GM23338 (cell line): Measurements from ENCODE around the gene SCGB2B2. TPM values are rescaled to one million over a fixed set of nuclear protein-coding genes. Genes with fewer than 3 reads are reported as not detected.

Experiments
- ATAC-seq: fragments of 200-7000 bp; cut with Tn5 transposase; 3 replicates; pipeline ENCODE4 v1.9.1; 2020
- DNase-seq: peaks from one replicate; pipeline ENCODE4 v3.0.0-alpha.2; 2015; ENCODE audit warnings: low spot score
- H2AFZ ChIP-seq: fragments of 200-600 bp; sonication (generic); 2 replicates; pipeline ENCODE4 v1.8.0; 2016; ENCODE audit warnings: antibody characterized with exemption, mild to moderate bottlenecking, moderate library complexity
- H3F3A ChIP-seq: fragments of 200-600 bp; sonication (generic); replicated peaks from 2 replicates; pipeline ENCODE4 v1.8.0; 2017; ENCODE audit warnings: antibody characterized with exemption, mixed run types, low read depth
- H3K27ac ChIP-seq: fragments of 200-600 bp; sonication (generic); 2 replicates; pipeline ENCODE4 v1.6.1; 2016; ENCODE audit warnings: low read depth
- H3K27me3 ChIP-seq: fragments of 200-600 bp; sonication (generic); 2 replicates; pipeline ENCODE4 v1.8.0; 2016; ENCODE audit warnings: mild to moderate bottlenecking, mixed run types, moderate library complexity; ENCODE audit not compliant: insufficient read depth
- H3K36me3 ChIP-seq: fragments of 200-600 bp; sonication (generic); 2 replicates; pipeline ENCODE4 v1.8.0; 2016; ENCODE audit warnings: mild to moderate bottlenecking; ENCODE audit not compliant: insufficient read depth
- H3K4me1 ChIP-seq: fragments of 200-600 bp; sonication (generic); 2 replicates; pipeline ENCODE4 v1.8.0; 2016; ENCODE audit warnings: mild to moderate bottlenecking, moderate library complexity; ENCODE audit not compliant: insufficient read depth
- H3K4me2 ChIP-seq: fragments of 200-600 bp; sonication (generic); 2 replicates; pipeline ENCODE4 v1.7.1; 2017; ENCODE audit warnings: mixed run types
- H3K4me3 ChIP-seq: fragments of 200-600 bp; sonication (generic); 2 replicates; pipeline ENCODE4 v1.6.1; 2016; ENCODE audit warnings: mixed run types
- H3K79me2 ChIP-seq: fragments of 200-600 bp; sonication (generic); replicated peaks from 2 replicates; pipeline ENCODE4 v1.8.0; 2017; ENCODE audit warnings: mild to moderate bottlenecking; ENCODE audit not compliant: insufficient read depth
- H3K9me2 ChIP-seq: fragments of 200-600 bp; sonication (generic); 2 replicates; pipeline ENCODE4 v1.8.0; 2017; ENCODE audit not compliant: insufficient read depth
- H4K20me1 ChIP-seq: fragments of 200-600 bp; sonication (generic); replicated peaks from 2 replicates; pipeline ENCODE4 v1.8.0; 2017; ENCODE audit warnings: mild to moderate bottlenecking; ENCODE audit not compliant: insufficient read depth
- H3K27ac Mint-ChIP-seq: 2 replicates; pipeline ENCODE4 v1.8.0; 2020; ENCODE audit warnings: inconsistent platforms, mild to moderate bottlenecking, moderate library complexity, mixed read lengths
- H3K27me3 Mint-ChIP-seq: 3 replicates; pipeline ENCODE4 v1.8.0; 2022; ENCODE audit warnings: low read depth, mild to moderate bottlenecking, moderate library complexity, mixed read lengths, inconsistent platforms; ENCODE audit not compliant: insufficient read depth, poor library complexity
- H3K36me3 Mint-ChIP-seq: 3 replicates; pipeline ENCODE4 v1.8.0; 2021; ENCODE audit warnings: low read depth, mild to moderate bottlenecking, inconsistent platforms, moderate library complexity, mixed read lengths
- H3K4me1 Mint-ChIP-seq: 3 replicates; pipeline ENCODE4 v1.8.0; 2020; ENCODE audit warnings: mild to moderate bottlenecking, inconsistent platforms, mixed read lengths
- H3K4me3 Mint-ChIP-seq: 3 replicates; pipeline ENCODE4 v1.8.0; 2021; ENCODE audit warnings: moderate library complexity, mild to moderate bottlenecking, inconsistent platforms, mixed read lengths
- H3K9me3 Mint-ChIP-seq: 3 replicates; pipeline ENCODE4 v1.8.0; 2020; ENCODE audit warnings: moderate library complexity, mild to moderate bottlenecking, inconsistent platforms, mixed read lengths
- ETS1 ChIP-seq: IDR thresholded peaks from 2 replicates; pipeline ENCODE4 v1.6.1; 2016; ENCODE audit warnings: antibody characterized with exemption
- EZH2 ChIP-seq: fragments of 200-600 bp; sonication (generic); IDR thresholded peaks from one replicate; pipeline ENCODE4 v1.8.0; 2017; ENCODE audit warnings: antibody characterized with exemption, mild to moderate bottlenecking, low read depth; ENCODE audit not compliant: unreplicated experiment
- JUNB ChIP-seq: IDR thresholded peaks from one replicate; pipeline ENCODE4 v1.6.1; 2016; ENCODE audit warnings: antibody characterized with exemption; ENCODE audit not compliant: unreplicated experiment
- NANOG ChIP-seq: IDR thresholded peaks from 2 replicates; pipeline ENCODE4 v1.6.1; 2016; ENCODE audit warnings: antibody characterized with exemption, borderline replicate concordance
- ZNF331 ChIP-seq: fragments of 250-450 bp; sonication (Bioruptor Pico); IDR thresholded peaks from 2 replicates; pipeline ENCODE4 v1.5.0; 2020; ENCODE audit warnings: low read depth, mild to moderate bottlenecking, moderate library complexity
- polyA plus RNA-seq: library from polyadenylated mRNA; unstranded; fragments of >200 nt; fragmentation: Nextera tagmentation; extraction: Ambion mirVana; gene quantifications from 2 replicates; pipeline ENCODE4 v1.2.1, GENCODE V29; 2016
- total RNA-seq: library from RNA; depleted of rRNA; stranded (reverse); fragments of >200 nt; shearing (Covaris generic); gene quantifications from 2 replicates; pipeline ENCODE4 v1.2.3, GENCODE V29; 2014
- TF ChIP-seq, protein P1 (sequence below), 2 experiments: fragments of 200-600 bp in 1 of 2; sonication (generic) in 1 of 2; conservative IDR thresholded peaks; 2 replicates each; pipeline versions ENCODE4 v1.5.1 to v1.6.1; 2016 to 2017; ENCODE audit warnings: antibody characterized with exemption in 2 of 2, low read depth in 2 of 2, mild to moderate bottlenecking in 2 of 2, moderate library complexity in 1 of 2
- TF ChIP-seq, protein P2 (sequence below): fragments of 250-450 bp; sonication (Bioruptor Pico); IDR thresholded peaks from 2 replicates; pipeline ENCODE4 v1.5.0; 2020; ENCODE audit warnings: mild to moderate bottlenecking, moderate library complexity
- TF ChIP-seq, protein P3 (sequence below): IDR thresholded peaks from one replicate; pipeline ENCODE4 v1.6.1; 2018; ENCODE audit warnings: antibody characterized with exemption; ENCODE audit not compliant: unreplicated experiment

The SCGB2B2 gene
- total and polyA plus RNA-seq, 2 experiments from 2014 or later: 0.28 TPM; not detected in 1

DNA sequence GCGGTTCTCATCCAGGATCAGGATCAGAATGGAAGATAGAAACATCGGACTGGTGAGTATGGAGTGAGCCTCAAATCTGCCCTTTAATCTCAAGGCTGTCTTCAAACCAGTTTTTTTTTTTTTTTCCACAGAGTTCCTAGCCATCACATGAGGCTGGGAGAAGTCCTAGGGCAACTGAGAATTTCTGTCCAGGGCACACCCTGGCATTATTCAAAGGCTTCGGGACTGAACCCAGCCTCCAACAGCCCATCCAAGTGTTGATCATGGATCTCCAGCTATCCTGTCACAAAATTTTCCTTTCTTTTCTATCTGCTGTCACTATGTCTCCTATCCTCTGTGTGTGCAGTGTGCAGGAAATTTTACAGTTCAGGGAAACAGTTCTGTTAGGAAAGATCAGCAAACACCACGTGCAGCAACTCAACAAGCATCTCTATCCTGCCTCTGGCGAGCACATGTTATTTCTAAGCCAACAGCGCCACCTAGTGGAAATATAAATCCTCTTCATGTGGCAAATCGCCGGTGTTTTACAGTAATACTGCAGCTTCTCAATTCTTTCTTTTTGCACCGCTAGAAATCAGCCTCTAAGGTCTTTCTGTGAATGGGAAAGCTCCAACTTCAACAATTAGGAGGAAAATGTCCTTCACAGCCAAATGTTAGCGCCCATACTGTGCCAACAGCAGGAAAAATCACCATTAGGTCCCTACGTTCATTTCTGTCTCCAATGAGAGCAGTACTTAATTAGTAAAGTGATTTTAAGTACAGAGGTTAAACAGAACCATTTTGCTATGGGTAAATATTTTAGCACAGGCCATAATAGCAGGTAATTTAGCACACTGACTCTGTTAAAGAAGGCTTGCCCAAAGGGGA lies 35.7 kb upstream of the SCGB2B2 start:
- ATAC-seq (peak; percentile 87), DNase-seq (peak; percentile 93)
- Histone ChIP-seq H3K27ac (no peak overlapping the region), H3K4me3 (0 out of 2 replicates have a peak overlapping the region, but pooled peaks have one; percentile 21), H3K4me1 (no peaks in the 10 kb centered on the region), H2AFZ (no peak overlapping the region), H3K27me3 (no peaks in the 10 kb centered on the region), H3K9me2 (no peaks in the 10 kb centered on the region), H3F3A (no peaks in the 10 kb centered on the region), H3K4me2 (peak overlapping the region; percentile 56; the same call in 1 of the 2 replicates), H4K20me1 (no peaks in the 10 kb centered on the region), H3K36me3 (peaks cover 7% of the 10 kb centered on the region; the same call in 1 of the 2 replicates), H3K79me2 (no peaks in the 10 kb centered on the region)
- Mint-ChIP-seq H3K27ac (no peak overlapping the region), H3K9me3 (peaks cover 84% of the 10 kb centered on the region), H3K4me1 (peaks cover 4% of the 10 kb centered on the region; the same call in 2 of the 3 replicates), H3K4me3 (no peak overlapping the region; the same call in 2 of the 3 replicates), H3K36me3 (peaks cover 21% of the 10 kb centered on the region), H3K27me3 (peaks cover 10% of the 10 kb centered on the region)
- TF ChIP-seq ZNF331 (CRISPR knock-in tag) (no peak), JUNB (no peak), ETS1 (no peak), NANOG (no peak), EZH2 (no peak)
- TF ChIP-seq, protein P1, sequence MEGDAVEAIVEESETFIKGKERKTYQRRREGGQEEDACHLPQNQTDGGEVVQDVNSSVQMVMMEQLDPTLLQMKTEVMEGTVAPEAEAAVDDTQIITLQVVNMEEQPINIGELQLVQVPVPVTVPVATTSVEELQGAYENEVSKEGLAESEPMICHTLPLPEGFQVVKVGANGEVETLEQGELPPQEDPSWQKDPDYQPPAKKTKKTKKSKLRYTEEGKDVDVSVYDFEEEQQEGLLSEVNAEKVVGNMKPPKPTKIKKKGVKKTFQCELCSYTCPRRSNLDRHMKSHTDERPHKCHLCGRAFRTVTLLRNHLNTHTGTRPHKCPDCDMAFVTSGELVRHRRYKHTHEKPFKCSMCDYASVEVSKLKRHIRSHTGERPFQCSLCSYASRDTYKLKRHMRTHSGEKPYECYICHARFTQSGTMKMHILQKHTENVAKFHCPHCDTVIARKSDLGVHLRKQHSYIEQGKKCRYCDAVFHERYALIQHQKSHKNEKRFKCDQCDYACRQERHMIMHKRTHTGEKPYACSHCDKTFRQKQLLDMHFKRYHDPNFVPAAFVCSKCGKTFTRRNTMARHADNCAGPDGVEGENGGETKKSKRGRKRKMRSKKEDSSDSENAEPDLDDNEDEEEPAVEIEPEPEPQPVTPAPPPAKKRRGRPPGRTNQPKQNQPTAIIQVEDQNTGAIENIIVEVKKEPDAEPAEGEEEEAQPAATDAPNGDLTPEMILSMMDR (conservative IDR thresholded peaks at IDR 0.05; ENCODE audit: low read depth in 2 of 2): peak; percentile 82 to 87
- TF ChIP-seq, protein P2, sequence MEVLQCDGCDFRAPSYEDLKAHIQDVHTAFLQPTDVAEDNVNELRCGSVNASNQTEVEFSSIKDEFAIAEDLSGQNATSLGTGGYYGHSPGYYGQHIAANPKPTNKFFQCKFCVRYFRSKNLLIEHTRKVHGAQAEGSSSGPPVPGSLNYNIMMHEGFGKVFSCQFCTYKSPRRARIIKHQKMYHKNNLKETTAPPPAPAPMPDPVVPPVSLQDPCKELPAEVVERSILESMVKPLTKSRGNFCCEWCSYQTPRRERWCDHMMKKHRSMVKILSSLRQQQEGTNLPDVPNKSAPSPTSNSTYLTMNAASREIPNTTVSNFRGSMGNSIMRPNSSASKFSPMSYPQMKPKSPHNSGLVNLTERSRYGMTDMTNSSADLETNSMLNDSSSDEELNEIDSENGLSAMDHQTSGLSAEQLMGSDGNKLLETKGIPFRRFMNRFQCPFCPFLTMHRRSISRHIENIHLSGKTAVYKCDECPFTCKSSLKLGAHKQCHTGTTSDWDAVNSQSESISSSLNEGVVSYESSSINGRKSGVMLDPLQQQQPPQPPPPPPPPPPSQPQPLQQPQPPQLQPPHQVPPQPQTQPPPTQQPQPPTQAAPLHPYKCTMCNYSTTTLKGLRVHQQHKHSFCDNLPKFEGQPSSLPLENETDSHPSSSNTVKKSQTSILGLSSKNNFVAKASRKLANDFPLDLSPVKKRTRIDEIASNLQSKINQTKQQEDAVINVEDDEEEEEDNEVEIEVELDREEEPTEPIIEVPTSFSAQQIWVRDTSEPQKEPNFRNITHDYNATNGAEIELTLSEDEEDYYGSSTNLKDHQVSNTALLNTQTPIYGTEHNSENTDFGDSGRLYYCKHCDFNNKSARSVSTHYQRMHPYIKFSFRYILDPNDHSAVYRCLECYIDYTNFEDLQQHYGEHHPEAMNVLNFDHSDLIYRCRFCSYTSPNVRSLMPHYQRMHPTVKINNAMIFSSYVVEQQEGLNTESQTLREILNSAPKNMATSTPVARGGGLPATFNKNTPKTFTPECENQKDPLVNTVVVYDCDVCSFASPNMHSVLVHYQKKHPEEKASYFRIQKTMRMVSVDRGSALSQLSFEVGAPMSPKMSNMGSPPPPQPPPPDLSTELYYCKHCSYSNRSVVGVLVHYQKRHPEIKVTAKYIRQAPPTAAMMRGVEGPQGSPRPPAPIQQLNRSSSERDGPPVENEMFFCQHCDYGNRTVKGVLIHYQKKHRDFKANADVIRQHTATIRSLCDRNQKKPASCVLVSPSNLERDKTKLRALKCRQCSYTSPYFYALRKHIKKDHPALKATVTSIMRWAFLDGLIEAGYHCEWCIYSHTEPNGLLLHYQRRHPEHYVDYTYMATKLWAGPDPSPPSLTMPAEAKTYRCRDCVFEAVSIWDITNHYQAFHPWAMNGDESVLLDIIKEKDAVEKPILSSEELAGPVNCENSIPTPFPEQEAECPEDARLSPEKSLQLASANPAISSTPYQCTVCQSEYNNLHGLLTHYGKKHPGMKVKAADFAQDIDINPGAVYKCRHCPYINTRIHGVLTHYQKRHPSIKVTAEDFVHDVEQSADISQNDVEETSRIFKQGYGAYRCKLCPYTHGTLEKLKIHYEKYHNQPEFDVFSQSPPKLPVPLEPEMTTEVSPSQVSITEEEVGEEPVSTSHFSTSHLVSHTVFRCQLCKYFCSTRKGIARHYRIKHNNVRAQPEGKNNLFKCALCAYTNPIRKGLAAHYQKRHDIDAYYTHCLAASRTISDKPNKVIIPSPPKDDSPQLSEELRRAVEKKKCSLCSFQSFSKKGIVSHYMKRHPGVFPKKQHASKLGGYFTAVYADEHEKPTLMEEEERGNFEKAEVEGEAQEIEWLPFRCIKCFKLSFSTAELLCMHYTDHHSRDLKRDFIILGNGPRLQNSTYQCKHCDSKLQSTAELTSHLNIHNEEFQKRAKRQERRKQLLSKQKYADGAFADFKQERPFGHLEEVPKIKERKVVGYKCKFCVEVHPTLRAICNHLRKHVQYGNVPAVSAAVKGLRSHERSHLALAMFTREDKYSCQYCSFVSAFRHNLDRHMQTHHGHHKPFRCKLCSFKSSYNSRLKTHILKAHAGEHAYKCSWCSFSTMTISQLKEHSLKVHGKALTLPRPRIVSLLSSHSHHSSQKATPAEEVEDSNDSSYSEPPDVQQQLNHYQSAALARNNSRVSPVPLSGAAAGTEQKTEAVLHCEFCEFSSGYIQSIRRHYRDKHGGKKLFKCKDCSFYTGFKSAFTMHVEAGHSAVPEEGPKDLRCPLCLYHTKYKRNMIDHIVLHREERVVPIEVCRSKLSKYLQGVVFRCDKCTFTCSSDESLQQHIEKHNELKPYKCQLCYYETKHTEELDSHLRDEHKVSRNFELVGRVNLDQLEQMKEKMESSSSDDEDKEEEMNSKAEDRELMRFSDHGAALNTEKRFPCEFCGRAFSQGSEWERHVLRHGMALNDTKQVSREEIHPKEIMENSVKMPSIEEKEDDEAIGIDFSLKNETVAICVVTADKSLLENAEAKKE (CRISPR knock-in tag): no peak
- TF ChIP-seq, protein P3, sequence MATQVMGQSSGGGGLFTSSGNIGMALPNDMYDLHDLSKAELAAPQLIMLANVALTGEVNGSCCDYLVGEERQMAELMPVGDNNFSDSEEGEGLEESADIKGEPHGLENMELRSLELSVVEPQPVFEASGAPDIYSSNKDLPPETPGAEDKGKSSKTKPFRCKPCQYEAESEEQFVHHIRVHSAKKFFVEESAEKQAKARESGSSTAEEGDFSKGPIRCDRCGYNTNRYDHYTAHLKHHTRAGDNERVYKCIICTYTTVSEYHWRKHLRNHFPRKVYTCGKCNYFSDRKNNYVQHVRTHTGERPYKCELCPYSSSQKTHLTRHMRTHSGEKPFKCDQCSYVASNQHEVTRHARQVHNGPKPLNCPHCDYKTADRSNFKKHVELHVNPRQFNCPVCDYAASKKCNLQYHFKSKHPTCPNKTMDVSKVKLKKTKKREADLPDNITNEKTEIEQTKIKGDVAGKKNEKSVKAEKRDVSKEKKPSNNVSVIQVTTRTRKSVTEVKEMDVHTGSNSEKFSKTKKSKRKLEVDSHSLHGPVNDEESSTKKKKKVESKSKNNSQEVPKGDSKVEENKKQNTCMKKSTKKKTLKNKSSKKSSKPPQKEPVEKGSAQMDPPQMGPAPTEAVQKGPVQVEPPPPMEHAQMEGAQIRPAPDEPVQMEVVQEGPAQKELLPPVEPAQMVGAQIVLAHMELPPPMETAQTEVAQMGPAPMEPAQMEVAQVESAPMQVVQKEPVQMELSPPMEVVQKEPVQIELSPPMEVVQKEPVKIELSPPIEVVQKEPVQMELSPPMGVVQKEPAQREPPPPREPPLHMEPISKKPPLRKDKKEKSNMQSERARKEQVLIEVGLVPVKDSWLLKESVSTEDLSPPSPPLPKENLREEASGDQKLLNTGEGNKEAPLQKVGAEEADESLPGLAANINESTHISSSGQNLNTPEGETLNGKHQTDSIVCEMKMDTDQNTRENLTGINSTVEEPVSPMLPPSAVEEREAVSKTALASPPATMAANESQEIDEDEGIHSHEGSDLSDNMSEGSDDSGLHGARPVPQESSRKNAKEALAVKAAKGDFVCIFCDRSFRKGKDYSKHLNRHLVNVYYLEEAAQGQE: no peak
